Measurements from ENCODE around the gene WDR43. TPM values are rescaled to one million over a fixed set of nuclear protein-coding genes. Genes with fewer than 3 reads are reported as not detected.

Gene WDR43
- total RNA-seq, 1 donor = 79.3 TPM

- H4K20me1 ChIP-seq (ENCODE audit: insufficient read depth, low read length) = peaks cover 9% of the 10 kb centered on the region
- TF ChIP-seq CTCF (IDR thresholded peaks at IDR 0.05; ENCODE audit: extremely low read depth, low read depth, low read length) = no peak
- no peak overlapping the region for H3K27ac ChIP-seq (ENCODE audit: low read depth, low read length)
- H3K4me1 ChIP-seq (ENCODE audit: insufficient read depth, low read length) = peaks cover 4% of the 10 kb centered on the region
- no peak overlapping the region for H2AFZ ChIP-seq (ENCODE audit: low read length)
- H3K9me3 ChIP-seq (ENCODE audit: low read depth, low read length) = no peaks in the 10 kb centered on the region
- H3K4me2 ChIP-seq (ENCODE audit: insufficient read depth, low read length) = no peak overlapping the region
- no peak for DNase-seq (ENCODE audit: insufficient read length, low spot score, missing footprints)
- peaks cover 55% of the 10 kb centered on the region for H3K36me3 ChIP-seq (ENCODE audit: insufficient read depth, low read length)
- no peaks in the 10 kb centered on the region for H3K27me3 ChIP-seq (ENCODE audit: insufficient read depth, low read length)
- H3K79me2 ChIP-seq (ENCODE audit: insufficient read depth, low read length) = no peaks in the 10 kb centered on the region
- no peak overlapping the region for H3K4me3 ChIP-seq (ENCODE audit: insufficient read depth, low read length)
These were observed 53.7 kb downstream of the WDR43 start for GRCh38 chr2:28948160-28948559.

- peaks cover 44% of the 10 kb centered on the region for H3K36me3 ChIP-seq (ENCODE audit: insufficient read depth, low read length)
- no peak for DNase-seq (ENCODE audit: insufficient read length, low spot score, missing footprints)
- peaks cover 4% of the 10 kb centered on the region for H3K4me1 ChIP-seq (ENCODE audit: insufficient read depth, low read length)
- no peaks in the 10 kb centered on the region for H3K9me3 ChIP-seq (ENCODE audit: low read depth, low read length)
- no peak overlapping the region for H3K27ac ChIP-seq (ENCODE audit: low read depth, low read length)
- H3K79me2 ChIP-seq (ENCODE audit: insufficient read depth, low read length) = no peaks in the 10 kb centered on the region
- no peak overlapping the region for H2AFZ ChIP-seq (ENCODE audit: low read length)
- no peak for TF ChIP-seq CTCF (IDR thresholded peaks at IDR 0.05; ENCODE audit: extremely low read depth, low read depth, low read length)
- H3K27me3 ChIP-seq (ENCODE audit: insufficient read depth, low read length) = no peaks in the 10 kb centered on the region
- no peak overlapping the region for H3K4me2 ChIP-seq (ENCODE audit: insufficient read depth, low read length)
- H3K4me3 ChIP-seq (ENCODE audit: insufficient read depth, low read length) = no peak overlapping the region
- H4K20me1 ChIP-seq (ENCODE audit: insufficient read depth, low read length) = peaks cover 9% of the 10 kb centered on the region
These were observed 54.7 kb downstream of the WDR43 start for GRCh38 chr2:28949190-28949589.

GRCh38 chr2:28949617-28950305, 55.3 kb downstream of the WDR43 start:
- peaks cover 4% of the 10 kb centered on the region for H3K4me1 ChIP-seq (ENCODE audit: insufficient read depth, low read length)
- no peaks in the 10 kb centered on the region for H3K9me3 ChIP-seq (ENCODE audit: low read depth, low read length)
- peaks cover 9% of the 10 kb centered on the region for H4K20me1 ChIP-seq (ENCODE audit: insufficient read depth, low read length)
- peaks cover 39% of the 10 kb centered on the region for H3K36me3 ChIP-seq (ENCODE audit: insufficient read depth, low read length)
- no peak overlapping the region for H3K4me2 ChIP-seq (ENCODE audit: insufficient read depth, low read length)
- H3K4me3 ChIP-seq (ENCODE audit: insufficient read depth, low read length) = no peak overlapping the region
- TF ChIP-seq CTCF (IDR thresholded peaks at IDR 0.05; ENCODE audit: extremely low read depth, low read depth, low read length) = no peak
- H2AFZ ChIP-seq (ENCODE audit: low read length) = no peak overlapping the region
- H3K27me3 ChIP-seq (ENCODE audit: insufficient read depth, low read length) = no peaks in the 10 kb centered on the region
- DNase-seq (ENCODE audit: insufficient read length, low spot score, missing footprints) = no peak
- no peak overlapping the region for H3K27ac ChIP-seq (ENCODE audit: low read depth, low read length)
- no peaks in the 10 kb centered on the region for H3K79me2 ChIP-seq (ENCODE audit: insufficient read depth, low read length)

GRCh38 chr2:28950941-28951630, 56.6 kb downstream of the WDR43 start:
- Histone ChIP-seq H3K4me1 (ENCODE audit: insufficient read depth, low read length) (peaks cover 4% of the 10 kb centered on the region), H3K4me2 (ENCODE audit: insufficient read depth, low read length) (no peak overlapping the region), H3K79me2 (ENCODE audit: insufficient read depth, low read length) (no peaks in the 10 kb centered on the region), H2AFZ (ENCODE audit: low read length) (no peak overlapping the region), H3K4me3 (ENCODE audit: insufficient read depth, low read length) (no peak overlapping the region), H3K36me3 (ENCODE audit: insufficient read depth, low read length) (peaks cover 26% of the 10 kb centered on the region), H3K9me3 (ENCODE audit: low read depth, low read length) (no peaks in the 10 kb centered on the region), H3K27me3 (ENCODE audit: insufficient read depth, low read length) (peaks cover 5% of the 10 kb centered on the region), H4K20me1 (ENCODE audit: insufficient read depth, low read length) (peaks cover 7% of the 10 kb centered on the region), H3K27ac (ENCODE audit: low read depth, low read length) (no peak overlapping the region)
- TF ChIP-seq CTCF (IDR thresholded peaks at IDR 0.05; ENCODE audit: extremely low read depth, low read depth, low read length) = no peak
- DNase-seq (ENCODE audit: insufficient read length, low spot score, missing footprints) = no peak

Measured in osteoblast (primary cell).